Measurements from ENCODE around the gene GPR55.
A peak's percentile ranks its signal among the peaks of the same experiment; 100 is the strongest.

GPR55 gene

DNA sequence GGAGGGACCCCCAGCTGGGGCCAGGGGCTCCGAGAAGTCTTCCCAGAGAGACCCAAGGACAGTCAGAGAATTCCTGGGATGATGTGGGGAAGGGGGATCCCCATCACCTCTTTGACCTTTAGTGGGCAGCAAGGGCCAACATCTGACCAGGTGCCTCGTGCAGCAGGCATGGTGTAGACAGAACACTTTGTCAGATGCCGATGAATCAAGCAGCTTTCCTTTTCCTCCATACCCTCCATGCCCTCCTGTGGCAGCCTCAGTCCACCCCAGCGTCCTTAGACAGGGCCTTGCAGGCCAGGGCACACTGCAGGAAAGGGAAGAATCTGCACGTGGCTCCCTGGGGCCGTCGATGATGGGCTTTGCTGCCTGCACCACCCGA is 26.3 kb downstream of the GPR55 start:
- DNase-seq: peak; percentile 9

DNA sequence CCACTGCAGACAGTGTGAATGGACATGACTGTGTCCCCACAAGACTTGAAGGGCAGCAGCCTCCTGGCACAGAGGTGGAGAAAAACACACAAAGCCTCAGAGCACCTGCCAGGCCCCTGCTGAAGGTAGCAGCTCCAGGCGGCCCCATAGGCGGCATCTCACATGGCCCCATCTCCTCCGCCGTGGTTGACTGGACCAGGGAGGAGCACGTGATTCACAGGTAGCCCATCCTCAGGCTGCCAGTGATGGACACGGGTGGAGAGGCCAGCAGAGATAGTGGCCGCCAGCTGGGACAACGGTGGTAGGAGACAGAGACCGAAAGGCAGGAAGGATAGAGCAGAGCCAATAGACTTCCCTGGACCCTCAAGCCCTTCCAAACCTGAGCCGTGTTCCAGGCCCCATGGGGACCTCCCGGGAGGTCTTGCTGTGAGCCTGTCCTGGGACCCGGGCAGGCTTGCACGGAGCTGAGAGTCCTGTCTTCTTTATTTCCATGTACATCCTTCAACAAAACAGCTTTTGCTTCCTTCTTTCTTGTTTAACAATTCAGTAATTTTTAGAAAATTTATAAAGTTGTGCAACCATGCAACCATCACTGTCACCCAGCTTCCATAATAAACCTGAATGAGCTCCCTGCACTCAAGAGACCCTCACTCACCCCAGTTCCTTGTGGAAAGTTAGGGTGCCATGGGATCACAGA is 26.9 kb downstream of the GPR55 start:
- no peak for DNase-seq

GRCh38 chr2:230896346-230897115 is 28.5 kb downstream of the GPR55 start:
- peak; percentile 7 for DNase-seq

GRCh38 chr2:230895536-230896345 is 29.3 kb downstream of the GPR55 start:
- DNase-seq: peak; percentile 4

DNA sequence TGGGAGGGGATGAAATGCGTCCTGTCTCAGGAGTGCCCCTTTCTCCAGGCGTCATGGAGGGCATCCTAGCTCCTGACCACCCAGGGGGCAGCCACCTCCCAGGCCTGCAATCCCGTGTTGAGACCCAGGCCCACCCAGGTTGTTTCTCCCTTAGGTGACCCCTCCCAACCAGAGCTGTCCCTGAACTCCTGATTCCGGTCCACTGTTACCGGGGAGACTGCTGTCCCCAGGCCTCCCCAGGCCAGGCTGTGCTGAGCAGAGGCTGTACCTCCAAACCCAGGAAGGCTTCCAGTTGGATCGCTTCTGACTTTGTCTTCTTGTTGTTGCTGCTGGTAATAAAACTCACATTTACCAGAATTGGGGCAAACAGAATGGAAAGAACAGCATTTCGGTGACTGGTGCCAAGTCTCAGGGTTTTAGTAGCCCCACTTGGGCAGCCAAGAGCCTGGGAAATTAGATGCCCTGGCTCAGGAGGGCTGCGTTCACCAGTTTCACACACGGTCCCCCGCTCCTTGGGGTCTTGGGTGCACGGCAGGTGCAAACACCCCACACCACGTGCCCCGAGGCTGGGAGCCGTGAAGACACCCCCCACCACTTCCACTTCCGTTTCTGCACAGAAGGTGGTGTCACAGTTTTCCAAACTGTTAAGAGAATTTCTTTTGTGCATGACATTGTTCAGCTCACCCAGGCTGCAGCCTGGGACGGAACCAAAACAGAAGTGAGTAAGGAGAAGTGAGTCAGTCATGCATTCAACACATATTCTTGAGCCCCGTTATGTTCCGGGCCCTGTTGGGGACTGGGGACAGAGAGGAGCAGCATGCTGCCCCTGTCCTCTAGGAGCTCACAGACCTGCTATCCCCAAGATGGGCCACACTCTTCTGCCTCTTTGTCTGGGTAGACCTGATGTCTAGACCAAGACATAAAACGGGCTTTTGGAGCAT is 30.9 kb downstream of the GPR55 start:
- peak; percentile 22 for DNase-seq

DNA sequence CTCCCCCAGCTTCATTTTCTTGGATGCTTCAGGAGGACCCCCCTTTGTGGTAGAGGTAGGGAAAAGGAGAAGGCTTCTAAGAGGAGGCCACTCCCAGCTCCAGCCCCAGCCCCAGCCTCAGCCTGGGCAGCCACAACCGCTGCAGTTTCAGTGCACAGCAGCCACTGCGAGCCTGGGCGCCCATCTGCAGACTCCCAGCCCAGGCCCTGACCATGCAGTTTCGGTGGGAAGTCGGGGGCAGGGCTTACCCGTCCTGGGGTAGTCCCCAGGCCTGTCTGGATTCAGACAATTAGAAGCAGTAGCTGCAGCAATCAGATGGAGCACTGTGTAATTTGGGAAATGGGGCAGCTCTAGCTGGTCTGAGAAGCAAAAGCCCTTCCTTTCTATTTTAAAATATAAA is 31.7 kb downstream of the GPR55 start:
- DNase-seq: no peak

DNA sequence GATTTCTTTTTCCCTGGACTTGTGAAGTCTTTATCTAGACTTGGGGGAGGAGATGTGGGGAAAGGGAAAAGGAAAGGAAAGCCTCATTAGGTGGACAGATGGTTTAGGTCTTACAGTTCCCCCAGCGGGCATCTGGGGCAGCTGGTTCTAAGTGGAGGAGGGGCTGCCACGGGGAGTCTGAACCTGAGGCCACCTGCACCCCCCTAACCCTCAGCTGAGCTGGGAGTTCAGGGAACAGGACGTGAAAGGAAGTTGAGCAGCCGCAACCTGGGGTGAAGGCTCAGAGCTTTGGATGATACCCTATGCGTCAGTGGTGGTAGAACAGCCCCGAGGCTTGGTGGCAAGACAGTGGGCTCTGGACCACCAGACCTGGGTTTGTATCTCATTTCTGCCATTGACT is 33.5 kb downstream of the GPR55 start:
- no peak for DNase-seq

DNA sequence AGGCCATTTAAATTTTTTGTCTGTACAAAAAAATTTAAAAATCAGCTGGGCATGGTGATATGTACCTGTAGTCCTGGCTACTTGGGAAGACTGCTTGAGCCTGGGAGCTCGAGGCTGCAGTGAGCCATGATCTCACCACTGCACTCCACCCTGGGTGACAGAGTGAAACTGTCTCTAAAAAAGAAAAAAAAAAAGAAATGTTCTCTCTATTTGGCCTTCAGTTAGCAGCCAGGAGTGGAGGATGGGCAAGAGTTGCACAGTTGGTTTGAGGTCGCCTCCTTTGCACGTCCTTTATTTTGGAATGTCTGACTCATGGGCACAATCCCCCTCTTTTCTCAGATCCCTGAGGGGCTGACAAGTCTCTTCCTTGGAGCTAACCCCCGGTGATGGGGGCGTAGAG is 34.0 kb downstream of the GPR55 start:
- no peak for DNase-seq

- no peak for DNase-seq
Measured at GRCh38 chr2:230890646-230891045, 34.4 kb downstream of the GPR55 start.

- no peak for DNase-seq
Measured at GRCh38 chr2:230889911-230890601, 35.0 kb downstream of the GPR55 start.

DNA sequence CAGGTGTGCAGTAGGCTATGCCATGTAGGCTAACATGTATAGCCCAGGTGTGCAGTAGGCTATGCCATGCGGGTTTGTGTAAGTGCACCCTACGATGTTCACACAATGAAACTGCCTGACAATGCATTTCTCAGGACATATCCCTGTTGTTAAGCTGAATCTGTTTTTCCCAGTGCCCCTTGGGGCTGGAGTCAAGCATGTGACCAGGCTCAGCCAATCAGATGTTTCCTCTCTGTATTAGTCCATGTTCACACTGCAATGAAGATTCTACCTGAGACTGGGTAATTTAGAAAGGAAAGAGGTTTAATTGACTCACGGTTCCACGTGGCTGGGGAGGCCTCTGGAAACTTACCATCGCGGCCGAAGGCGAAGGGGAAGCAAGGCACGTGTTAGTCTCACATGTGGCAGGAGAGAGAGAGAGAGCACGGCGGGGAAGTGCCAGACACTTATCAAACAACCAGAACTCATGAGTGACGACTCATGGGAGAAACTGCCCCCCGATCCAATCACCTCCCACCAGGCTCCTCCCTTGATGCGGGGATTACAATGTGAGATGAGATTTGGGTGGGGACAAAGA is 36.1 kb downstream of the GPR55 start:
- no peak for DNase-seq

- no peak for DNase-seq
Measured at GRCh38 chr2:230887342-230887741, 37.7 kb downstream of the GPR55 start.

DNA sequence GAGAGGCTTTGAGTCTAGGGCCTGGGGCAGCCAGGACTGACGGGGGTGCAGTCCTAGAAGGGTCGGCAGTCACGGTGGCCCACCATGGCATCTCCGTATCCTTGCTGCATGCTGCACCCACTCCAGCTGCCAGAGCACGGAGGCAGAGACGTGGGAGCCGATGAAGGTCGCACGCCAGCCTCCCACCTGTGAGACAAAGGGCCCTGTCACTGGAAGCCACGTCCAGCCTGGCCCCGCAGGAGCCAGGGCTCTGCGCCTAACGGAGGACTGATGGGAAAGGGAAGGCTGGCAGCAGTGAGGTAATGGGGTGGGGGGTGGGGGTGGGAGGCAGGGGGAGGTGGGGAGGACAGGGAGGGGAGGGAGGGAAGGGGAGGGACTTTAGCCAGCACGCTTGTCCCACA is 38.4 kb downstream of the GPR55 start:
- no peak for DNase-seq

GRCh38 chr2:230886206-230886605 is 38.8 kb downstream of the GPR55 start:
- no peak for DNase-seq

DNA sequence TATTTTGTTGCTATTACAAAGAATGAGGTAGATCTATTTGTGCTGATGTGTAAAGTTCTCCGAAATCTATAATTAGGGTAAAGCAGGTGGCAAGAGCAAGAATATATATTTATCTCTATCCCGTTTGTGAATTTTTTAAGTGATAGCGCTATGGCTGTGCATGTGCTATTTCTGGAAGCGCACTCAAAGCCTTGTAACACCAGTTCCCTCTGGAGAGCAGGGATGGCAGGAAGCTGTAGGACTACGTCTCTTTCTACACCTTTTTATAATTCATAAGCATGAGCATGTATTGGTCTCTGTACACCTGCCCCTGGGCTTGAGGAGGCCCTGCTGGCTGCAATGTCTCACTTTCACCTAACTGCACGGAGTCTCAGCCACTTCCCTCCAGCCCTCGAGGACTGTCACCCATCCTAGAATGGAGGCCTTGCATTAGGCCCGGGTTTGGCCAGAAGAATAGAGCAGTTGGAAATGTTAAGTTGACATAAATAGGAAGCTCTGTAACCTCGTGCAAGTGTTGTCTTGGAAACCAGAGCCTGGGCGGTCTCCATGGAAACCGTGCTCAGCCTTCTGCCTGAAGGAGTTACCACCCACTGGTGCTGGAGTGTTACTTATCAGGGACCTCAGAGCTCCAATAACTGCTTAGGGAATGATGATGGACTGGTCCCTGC is 39.4 kb downstream of the GPR55 start:
- peak; percentile 77 for DNase-seq

- peak; percentile 9 for DNase-seq
Measured at GRCh38 chr2:230881840-230882239, 43.2 kb downstream of the GPR55 start.

- DNase-seq: no peak
Measured at GRCh38 chr2:230879891-230880290, 45.2 kb downstream of the GPR55 start.

GRCh38 chr2:230879271-230879882 is 45.7 kb downstream of the GPR55 start:
- DNase-seq: no peak

GRCh38 chr2:230878599-230879188 is 46.3 kb downstream of the GPR55 start:
- DNase-seq: no peak
